NCI-H146 (cell line): Measurements from ENCODE around the gene ADGRG1.
"Not testable (repeated sequence)": the region's sequence is repeated elsewhere in the genome, so short reads cannot be mapped to it uniquely, and the experiment has no call there.

Experiments
- DNase-seq: peaks from one replicate; lab custom pipeline; 2025; lab: John Stamatoyannopoulos, UW

The ADGRG1 gene

DNA sequence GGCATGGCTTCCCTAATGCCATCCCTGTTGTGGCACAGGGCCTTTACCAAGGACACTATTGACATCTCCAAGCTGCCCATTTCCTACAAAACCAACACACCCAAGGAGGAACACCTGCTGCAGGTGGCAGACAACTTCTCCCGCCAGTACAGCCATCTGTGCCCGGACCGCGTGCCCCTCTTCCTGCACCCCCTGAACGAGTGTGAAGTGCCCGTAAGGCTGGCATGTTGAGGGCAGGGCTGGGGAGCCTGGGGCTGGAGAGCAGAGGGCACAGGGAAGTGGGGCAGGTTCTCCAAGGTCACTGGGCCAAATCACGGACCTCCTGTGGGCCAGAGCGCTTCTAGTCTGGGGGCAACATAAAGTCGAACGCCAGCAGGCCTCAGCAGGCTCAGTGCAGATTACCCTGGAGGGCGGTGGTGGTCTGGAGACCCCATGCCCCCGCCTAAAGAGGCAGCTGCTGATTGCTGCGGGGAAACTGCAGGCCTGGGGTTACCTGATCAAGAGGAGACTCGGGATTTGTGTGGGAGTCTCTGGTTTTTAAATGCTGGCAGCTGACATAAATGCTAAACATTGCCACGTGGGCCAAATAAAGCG lies 70.5 kb downstream of the ADGRG1 start:
- no peak for DNase-seq

DNA sequence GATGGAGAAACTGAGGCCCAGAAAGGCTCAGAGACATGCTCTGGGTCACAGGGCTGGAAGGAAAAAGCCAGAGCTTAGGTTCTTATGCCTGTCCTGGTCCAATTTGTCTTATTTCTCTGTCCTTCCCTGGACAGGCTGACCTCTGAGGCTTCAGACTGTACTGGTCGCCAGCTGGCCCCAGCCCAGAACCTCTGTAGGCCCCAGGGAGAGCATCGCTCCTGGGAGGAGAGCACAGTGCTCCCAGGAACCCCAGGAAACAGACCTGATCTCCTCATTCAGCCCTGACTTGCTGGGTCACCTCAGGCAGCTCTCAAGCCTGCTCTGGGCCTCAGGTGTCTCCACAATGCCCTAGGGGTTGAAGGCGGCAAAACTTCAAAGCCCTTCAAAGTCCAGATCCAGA lies 71.1 kb downstream of the ADGRG1 start:
- DNase-seq: no peak

DNA sequence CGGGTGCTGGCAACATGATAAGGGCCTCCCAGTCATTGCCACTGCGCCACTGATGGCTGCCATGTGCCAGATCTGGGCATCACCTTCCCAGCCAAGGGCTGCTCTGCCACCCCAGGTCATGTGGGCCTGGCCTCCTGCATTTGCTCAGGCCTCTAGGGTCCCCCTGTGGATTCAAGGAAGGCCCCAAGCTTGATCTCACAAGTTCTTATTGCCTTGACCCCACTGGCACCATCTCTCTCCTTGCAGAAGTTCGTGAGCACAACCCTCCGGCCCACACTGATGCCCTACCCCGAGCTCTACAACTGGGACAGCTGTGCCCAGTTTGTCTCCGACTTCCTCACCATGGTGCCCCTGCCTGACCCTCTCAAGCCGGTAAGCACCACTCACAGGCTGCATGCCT lies 71.5 kb downstream of the ADGRG1 start:
- no peak for DNase-seq

DNA sequence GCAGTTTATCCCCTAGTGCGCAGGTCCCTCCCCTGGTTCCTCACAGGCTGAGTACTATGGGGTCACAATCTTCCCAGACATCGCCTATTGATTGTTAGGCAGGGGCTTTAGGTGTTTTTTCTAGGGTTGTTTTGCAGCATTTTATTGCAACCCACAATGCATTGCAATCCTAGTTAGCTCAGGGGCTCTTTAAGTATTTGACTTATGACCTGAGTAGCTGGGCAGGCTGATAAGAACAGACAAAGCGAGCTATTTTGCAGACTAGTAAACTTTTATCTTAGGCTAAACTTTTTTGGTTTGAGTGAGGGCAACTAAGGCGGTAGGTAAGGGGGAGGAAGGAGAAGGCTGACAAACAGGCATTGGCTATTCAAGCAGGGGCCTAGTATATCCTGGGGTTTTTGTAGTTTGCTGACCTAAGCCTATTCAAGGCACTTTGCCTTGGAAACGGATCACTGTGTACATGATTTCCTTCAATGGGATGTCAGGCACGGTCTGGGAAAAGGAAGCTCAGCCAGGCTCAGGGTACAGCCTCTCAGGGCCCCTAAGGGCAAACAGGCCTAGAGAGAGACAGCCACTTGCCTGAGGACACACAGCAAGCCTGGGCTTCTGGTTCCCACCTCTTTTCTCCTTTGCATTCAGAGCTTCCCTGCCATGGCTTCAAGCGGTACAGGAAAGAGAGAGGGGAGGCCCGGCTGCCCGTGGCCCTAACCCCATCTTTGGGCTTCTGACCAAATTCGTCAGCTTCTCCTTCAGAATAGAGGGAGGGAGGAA lies 72.5 kb downstream of the ADGRG1 start:
- DNase-seq: no peak

DNA sequence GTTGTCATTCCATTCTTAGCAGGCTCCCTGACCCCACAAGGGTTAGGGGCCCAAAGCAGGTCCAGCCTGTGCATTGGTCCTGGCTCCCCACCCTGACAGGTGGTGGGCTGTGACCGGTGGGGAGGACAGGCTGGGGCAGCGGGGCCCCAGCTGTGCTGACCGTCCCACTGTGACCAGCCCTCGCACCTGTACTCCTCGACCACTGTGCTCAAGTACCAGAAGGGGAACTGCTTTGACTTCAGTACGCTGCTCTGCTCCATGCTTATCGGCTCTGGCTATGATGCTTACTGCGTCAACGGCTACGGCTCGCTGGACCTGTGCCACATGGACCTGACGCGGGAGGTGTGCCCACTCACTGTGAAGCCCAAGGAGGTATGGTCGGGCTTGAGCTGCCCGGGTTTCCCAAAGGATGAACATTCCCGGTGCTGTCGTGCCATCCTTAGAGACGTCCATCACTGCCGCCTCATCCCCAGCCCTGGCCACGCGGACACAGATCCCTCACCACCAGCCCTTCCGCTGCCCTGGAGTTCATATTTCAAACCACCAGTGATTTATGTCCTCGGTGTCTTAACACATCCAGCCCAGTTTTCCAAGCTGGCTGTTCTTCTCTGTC lies 73.4 kb downstream of the ADGRG1 start:
- no peak for DNase-seq

DNA sequence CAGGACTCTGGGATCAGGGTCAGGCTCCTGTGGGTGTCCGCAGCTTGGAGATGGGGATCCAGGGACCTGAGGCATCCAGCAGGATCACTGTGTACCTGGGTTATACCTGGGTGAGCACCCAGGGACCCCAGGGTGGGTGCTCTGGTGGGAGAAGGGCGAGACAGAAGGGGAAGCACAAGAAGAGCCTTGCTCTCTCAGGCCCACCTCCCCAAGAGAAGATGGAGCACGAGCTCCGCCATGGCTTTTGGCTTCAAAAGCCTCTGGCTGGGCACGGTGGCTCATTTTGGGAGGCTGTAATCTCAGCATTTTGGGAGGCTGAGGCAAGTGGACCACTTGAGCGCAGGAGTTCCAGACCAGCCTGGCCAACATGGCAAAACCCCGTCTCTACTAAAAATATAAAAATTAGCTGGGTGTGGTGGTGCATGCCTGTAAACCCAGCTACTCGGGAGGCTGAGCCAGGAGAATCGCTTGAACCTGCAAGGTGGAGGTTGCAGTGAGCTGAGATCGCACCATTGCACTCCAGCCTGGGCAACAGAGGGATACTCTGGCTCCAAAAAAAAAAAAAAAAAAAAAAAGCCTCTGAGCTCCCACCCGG lies 75.1 kb downstream of the ADGRG1 start:
- DNase-seq: no peak

DNA sequence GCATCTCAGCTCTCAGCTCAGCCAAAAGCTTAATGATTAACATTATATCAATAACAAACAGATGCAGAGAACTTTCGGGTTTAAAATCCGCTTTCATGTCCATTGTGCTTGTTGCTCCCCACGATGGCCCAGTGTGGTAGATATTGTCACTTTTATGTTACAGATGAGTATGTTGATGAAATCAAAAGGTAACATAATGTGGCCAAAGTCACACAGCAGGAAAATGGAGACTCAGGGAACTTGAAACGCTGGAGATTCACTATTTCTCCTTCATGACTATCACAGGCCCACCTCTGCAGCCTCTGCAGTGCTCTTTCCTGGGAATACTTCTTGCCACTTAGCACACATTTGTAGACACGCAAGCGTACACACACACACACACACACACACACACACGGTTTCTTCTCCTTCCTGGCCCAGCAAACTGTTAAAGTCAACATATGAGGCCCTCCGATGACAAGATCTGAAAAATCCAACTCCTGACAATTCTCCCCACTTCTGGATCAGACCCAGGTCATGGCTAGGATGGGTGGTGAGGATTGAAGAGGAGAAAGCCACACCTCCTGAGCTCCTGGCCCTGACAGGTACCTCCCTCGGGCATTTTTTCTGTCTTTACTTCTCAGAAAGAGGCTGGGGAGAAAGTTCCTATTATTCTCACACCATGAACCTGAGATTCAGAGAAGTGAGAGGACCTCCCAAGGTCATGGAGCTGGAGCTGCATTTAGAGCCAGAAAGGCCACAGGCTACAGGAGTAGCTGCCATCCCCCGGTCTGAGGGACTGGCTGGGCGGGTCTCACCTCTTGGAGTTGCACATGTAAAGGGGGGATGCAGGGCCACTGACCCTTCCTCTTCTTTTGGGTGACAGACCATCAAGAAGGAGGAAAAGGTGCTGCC lies 75.8 kb downstream of the ADGRG1 start:
- DNase-seq: no peak

DNA sequence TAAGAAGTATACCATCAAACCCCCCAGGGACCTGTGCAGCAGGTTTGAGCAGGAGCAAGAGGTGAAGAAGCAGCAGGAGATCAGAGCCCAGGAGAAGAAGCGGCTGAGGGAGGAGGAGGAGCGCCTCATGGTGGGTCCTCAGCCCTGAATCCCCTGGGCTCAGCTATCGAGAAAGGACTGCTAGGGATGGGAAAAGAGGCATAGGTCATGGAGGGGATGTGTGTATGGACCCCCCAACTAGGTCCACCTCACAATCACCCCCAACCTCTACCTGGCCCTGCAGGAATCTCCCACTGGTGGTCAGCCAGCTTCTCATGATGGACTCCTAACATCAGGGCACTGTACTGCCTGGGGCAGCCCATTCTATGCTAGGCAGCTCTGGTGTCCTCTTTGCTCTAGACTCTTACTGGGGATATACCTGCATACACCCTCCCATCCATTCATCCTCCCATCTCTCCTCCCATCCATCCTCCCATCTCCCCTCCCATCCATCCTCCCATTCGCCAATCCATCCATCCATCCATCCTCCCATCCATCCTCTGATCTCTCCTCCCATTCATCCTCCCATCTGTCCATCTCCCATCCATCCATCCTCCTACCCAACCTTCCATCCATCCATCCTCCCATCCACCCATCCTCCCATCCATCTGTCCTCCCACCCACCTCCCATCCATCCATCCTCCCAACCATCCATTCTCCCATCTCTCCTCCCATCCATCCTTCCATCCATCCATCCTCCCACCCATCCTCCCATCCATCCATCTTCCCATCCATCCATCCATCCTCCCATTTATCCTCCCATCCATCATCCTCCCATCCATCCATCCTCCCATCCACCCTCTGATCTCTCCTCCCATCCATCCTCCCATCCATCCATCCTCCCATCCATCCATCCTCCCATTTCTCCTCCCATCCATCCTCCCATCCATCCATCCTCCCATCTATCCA lies 76.7 kb downstream of the ADGRG1 start:
- DNase-seq: no peak

DNA sequence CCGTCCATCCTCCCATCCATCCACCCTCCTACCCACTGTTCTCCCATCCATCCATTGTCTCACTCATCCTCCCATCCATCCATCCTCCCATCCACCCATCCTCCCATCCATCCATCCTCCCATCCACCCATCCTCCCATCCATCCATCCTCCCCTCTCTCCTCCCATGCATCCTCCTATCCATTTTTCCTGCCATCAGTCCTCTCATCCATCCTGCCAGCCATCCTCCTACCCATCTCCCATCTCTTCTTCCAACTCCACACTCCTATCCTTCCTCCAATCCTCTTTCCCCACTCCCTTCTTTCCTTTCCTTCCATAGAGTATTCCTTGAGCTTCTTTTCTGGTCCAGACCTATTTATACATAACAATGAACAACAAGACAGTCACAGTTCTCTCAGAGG lies 78.3 kb downstream of the ADGRG1 start:
- no peak for DNase-seq

DNA sequence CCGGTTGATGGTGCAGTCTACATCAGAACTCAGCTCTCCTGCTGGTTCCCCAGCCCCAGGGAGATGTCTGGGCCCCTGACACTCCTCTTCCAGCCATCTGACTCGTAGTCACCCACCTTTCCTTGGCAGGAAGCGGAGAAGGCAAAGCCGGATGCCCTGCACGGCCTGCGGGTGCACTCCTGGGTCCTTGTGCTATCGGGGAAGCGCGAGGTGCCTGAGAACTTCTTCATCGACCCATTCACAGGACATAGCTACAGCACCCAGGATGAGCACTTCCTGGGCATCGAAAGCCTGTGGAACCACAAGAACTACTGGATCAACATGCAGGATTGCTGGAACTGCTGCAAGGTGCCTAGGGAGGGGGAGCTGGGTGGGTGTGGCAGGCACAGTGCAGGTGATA lies 78.9 kb downstream of the ADGRG1 start:
- no peak for DNase-seq

DNA sequence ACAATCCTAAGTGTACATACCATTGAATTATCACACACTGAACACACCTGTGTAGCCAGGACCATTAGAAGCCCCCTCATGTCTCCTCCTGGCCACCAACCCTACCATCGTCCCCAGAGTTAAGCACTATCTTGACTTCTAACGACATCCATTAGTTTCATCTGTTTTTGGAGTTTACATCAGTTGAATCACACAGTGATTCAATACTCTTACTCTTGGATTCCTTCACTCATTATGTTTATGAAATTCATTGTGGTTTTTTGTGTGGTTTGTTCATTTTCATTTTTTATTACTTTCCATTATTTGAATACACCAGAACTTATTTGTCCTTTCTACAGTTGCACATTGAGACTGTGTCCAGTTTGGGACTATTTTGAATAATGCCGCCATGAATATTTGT lies 79.7 kb downstream of the ADGRG1 start:
- DNase-seq: no peak

DNA sequence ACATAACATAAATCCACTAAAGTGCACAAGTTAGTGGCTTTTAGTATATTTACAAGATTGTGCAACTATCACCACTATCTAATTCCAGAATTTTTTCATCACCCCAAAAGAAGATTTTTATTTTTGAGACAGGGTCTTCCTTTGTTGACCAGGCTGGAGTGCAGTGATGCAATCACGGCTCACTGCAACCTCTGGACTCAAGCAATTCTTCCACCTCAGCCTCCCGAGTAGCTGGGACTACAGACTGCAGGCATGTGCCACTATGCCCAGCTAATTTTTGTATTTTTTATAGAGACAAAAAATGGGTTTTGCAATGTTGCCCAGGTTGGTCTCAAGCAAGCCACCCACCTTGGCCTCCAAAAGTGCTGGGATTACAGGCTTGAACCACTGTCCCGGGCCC lies 81.2 kb downstream of the ADGRG1 start:
- no peak for DNase-seq

DNA sequence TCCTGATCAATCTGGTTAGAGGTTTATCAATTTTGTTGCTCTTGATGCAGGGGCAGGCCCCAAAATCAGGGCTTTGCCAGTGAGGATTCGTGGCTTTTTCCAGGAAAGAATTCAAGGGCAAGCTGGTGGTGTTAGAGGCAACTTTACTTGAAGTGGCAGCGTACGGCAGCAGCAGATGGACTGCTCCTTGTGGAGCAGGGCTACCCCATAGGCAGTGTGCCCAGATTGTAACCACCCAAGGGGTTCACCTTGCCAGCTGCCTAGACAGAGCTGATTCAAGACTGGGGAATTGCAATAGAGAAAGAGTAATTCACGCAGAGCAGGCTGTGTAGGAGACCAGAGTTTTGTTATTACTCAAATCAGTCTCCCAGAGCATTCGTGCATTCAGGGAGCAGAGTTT lies 82.9 kb downstream of the ADGRG1 start:
- DNase-seq: no peak

DNA sequence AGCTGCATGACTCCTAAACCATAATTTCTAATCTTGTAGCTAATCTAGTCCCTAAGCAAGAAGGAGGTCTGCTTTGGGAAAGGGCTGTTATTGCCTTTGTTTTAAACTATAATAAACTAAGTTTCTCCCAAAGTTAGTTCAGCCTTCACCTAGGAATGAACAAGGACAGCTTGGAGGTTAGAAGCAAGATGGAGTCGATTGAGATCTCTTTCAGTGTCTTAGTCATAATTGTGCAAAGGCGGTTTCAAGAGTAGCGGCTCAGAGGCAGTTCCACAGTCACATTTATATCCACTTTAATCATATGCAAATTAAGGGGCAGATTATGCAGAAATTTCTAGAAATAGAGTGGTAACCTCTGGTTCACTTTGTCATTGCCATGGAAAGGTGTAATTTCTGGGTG lies 83.6 kb downstream of the ADGRG1 start:
- DNase-seq: no peak

DNA sequence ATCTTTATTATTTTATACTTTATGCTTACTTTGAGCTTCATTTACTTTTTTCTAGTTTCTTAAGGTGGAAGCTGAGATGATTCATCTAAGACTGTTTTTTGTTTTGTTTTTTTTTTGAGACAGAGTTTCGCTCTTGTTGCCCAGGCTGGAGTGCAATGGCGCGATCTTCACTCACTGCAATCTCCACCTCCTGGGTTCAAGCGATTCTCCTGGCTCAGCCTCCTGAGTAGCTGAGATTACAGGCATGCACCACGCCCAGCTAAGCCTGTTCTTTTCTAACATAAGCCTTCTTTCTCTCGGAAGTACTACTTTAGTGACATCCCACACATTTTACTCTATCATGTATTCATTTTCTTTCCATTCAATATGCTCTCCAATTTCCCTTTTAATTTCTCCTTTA lies 84.1 kb downstream of the ADGRG1 start:
- DNase-seq: not testable (repeated sequence)

DNA sequence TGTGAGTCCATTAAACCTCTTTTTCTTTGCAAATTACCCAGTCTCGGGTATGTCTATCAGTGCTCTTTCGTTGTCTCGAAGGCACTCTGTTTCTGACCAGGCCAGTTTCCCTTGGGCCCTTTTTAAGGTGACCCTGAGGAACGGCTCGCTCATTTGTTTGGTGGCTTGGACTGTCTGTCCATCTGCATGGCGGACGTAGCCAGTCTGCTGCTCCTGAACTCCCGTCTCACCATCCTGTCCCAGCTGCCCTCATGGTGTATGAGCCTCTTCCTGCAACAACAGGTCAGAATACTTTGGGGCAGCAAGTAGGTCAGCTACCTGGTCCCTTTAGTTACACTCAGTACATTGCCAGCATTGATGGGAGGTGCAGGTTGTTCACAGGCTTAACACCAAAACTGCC lies 85.2 kb downstream of the ADGRG1 start:
- no peak for DNase-seq

DNA sequence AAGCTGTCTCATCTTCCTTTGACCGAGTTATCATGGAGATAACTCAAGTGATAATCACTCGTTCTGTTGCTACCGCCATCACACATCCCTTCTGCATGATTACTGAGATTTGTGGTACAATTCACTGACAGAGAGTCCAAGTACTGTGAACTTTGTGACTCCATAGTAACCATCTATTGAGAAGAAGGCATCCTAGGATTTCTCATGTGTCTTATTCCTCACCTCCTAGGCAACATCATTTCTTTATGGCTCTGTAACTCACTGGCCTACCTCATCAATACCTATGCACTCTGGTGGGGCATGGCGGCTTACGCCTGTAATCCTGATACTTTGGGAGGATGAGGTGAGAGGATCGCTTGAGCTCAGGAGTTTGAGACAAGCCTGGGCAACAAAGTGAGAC lies 85.6 kb downstream of the ADGRG1 start:
- DNase-seq: no peak
